WTC11 (cell line): ENCODE measurements around the gene CAPRIN2.

Source experiments
- CTCF ChIP-seq: fragments of 200-600 bp; IDR thresholded peaks from 2 replicates; pipeline ENCODE4 v1.8.0; 2022; ENCODE audit warnings: antibody characterized with exemption
- ELF4 ChIP-seq: sonication (generic); formaldehyde crosslinking; IDR thresholded peaks from 2 replicates; pipeline ENCODE4 v1.8.1; 2022; ENCODE audit warnings: low read depth, mild to moderate bottlenecking, moderate library complexity, missing genetic modification reagents
- NFYB ChIP-seq: sonication (generic); formaldehyde crosslinking; conservative IDR thresholded peaks from 2 replicates; pipeline ENCODE4 v1.8.0; 2022; ENCODE audit warnings: low read depth, missing genetic modification reagents
- SOX15 ChIP-seq: fragments of 250-450 bp; sonication (Bioruptor Pico); IDR thresholded peaks from 2 replicates; pipeline ENCODE4 v1.9.0; 2021; ENCODE audit warnings: mild to moderate bottlenecking
- ZNF121 ChIP-seq: sonication (generic); formaldehyde crosslinking; IDR thresholded peaks from 2 replicates; pipeline ENCODE4 v1.8.0; 2023; ENCODE audit warnings: missing genetic modification reagents
- ZNF263 ChIP-seq: sonication (generic); formaldehyde crosslinking; IDR thresholded peaks from 2 replicates; pipeline ENCODE4 v1.8.1; 2022; ENCODE audit warnings: low read depth, mild to moderate bottlenecking, moderate library complexity, missing genetic modification reagents
- TF ChIP-seq, protein P1 (sequence below): sonication (generic); formaldehyde crosslinking; IDR thresholded peaks from 2 replicates; pipeline ENCODE4 v1.8.1; 2023; ENCODE audit warnings: mild to moderate bottlenecking, missing genetic modification reagents, moderate library complexity
- TF ChIP-seq, protein P2 (sequence below): sonication (generic); formaldehyde crosslinking; IDR thresholded peaks from 2 replicates; pipeline ENCODE4 v1.8.0; 2022; ENCODE audit warnings: mild to moderate bottlenecking, missing genetic modification reagents
- TF ChIP-seq, protein P3 (sequence below): sonication (generic); formaldehyde crosslinking; IDR thresholded peaks from 2 replicates; pipeline ENCODE4 v1.8.0; 2022; ENCODE audit warnings: missing genetic modification reagents

- TF ChIP-seq, protein P1, sequence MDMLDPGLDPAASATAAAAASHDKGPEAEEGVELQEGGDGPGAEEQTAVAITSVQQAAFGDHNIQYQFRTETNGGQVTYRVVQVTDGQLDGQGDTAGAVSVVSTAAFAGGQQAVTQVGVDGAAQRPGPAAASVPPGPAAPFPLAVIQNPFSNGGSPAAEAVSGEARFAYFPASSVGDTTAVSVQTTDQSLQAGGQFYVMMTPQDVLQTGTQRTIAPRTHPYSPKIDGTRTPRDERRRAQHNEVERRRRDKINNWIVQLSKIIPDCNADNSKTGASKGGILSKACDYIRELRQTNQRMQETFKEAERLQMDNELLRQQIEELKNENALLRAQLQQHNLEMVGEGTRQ (CRISPR knock-in tag): no peak
- no peak for TF ChIP-seq ZNF263 (CRISPR knock-in tag)
- TF ChIP-seq, protein P2, sequence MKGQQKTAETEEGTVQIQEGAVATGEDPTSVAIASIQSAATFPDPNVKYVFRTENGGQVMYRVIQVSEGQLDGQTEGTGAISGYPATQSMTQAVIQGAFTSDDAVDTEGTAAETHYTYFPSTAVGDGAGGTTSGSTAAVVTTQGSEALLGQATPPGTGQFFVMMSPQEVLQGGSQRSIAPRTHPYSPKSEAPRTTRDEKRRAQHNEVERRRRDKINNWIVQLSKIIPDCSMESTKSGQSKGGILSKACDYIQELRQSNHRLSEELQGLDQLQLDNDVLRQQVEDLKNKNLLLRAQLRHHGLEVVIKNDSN: no peak
- TF ChIP-seq ELF4: no peak
- TF ChIP-seq, protein P3, sequence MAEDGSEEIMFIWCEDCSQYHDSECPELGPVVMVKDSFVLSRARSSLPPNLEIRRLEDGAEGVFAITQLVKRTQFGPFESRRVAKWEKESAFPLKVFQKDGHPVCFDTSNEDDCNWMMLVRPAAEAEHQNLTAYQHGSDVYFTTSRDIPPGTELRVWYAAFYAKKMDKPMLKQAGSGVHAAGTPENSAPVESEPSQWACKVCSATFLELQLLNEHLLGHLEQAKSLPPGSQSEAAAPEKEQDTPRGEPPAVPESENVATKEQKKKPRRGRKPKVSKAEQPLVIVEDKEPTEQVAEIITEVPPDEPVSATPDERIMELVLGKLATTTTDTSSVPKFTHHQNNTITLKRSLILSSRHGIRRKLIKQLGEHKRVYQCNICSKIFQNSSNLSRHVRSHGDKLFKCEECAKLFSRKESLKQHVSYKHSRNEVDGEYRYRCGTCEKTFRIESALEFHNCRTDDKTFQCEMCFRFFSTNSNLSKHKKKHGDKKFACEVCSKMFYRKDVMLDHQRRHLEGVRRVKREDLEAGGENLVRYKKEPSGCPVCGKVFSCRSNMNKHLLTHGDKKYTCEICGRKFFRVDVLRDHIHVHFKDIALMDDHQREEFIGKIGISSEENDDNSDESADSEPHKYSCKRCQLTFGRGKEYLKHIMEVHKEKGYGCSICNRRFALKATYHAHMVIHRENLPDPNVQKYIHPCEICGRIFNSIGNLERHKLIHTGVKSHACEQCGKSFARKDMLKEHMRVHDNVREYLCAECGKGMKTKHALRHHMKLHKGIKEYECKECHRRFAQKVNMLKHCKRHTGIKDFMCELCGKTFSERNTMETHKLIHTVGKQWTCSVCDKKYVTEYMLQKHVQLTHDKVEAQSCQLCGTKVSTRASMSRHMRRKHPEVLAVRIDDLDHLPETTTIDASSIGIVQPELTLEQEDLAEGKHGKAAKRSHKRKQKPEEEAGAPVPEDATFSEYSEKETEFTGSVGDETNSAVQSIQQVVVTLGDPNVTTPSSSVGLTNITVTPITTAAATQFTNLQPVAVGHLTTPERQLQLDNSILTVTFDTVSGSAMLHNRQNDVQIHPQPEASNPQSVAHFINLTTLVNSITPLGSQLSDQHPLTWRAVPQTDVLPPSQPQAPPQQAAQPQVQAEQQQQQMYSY: no peak
- no peak for TF ChIP-seq ZNF121 (CRISPR knock-in tag)
- TF ChIP-seq SOX15: no peak
- TF ChIP-seq CTCF: no peak
- TF ChIP-seq NFYB (CRISPR knock-in tag): no peak
Measured at GRCh38 chr12:30694412-30695198, 60.1 kb downstream of the CAPRIN2 start.
